ENCODE data around the gene PRLR. TPM values are rescaled to one million over a fixed set of nuclear protein-coding genes. Genes with fewer than 3 reads are reported as not detected.

Gene PRLR
- total and polyA plus RNA-seq, 2 experiments from 2014 or later, result 21.8 to 99.8 TPM

- no peak overlapping the region for H2AFZ ChIP-seq
- 95% methylated on average over 2 of the region's 2 CpGs for WGBS (ENCODE audit: low lambda C conversion rate, missing lambda C conversion rate)
- no peaks in the 10 kb centered on the region for H3K9me3 ChIP-seq (ENCODE audit: low read depth)
- H3K9me2 ChIP-seq (replicated peaks; ENCODE audit: insufficient read depth), result no peaks in the 10 kb centered on the region
- no peaks in the 10 kb centered on the region for H4K20me1 ChIP-seq (ENCODE audit: insufficient read depth, poor library complexity, severe bottlenecking)
- H3K36me3 ChIP-seq (replicated peaks; ENCODE audit: insufficient read depth, low read depth), result no peaks in the 10 kb centered on the region
- TF ChIP-seq EZH2 (IDR thresholded peaks at IDR 0.05; ENCODE audit: borderline replicate concordance) (no peak), EZH2phosphoT487 (IDR thresholded peaks at IDR 0.05; ENCODE audit: low read depth, severe bottlenecking, unreplicated experiment) (no peak), CTCF (IDR thresholded peaks at IDR 0.05; ENCODE audit: poor library complexity) (no peak)
- no peaks in the 10 kb centered on the region for H3K4me1 ChIP-seq (ENCODE audit: insufficient read depth)
- no peak overlapping the region for H3K4me2 ChIP-seq
- H3K27ac ChIP-seq, result no peak overlapping the region
- no peaks in the 10 kb centered on the region for H3K27me3 ChIP-seq
- H3K79me2 ChIP-seq, result peaks cover 86% of the 10 kb centered on the region
- no peak for DNase-seq (ENCODE audit: low spot score)
- no peak overlapping the region for H3K4me3 ChIP-seq
Measured at GRCh38 chr5:35214051-35214450, 16.2 kb downstream of the PRLR start.

GRCh38 chr5:35213608-35214007, 16.7 kb downstream of the PRLR start:
- H3K27ac ChIP-seq, result no peak overlapping the region
- no peaks in the 10 kb centered on the region for H4K20me1 ChIP-seq (ENCODE audit: insufficient read depth, poor library complexity, severe bottlenecking)
- DNase-seq (ENCODE audit: low spot score), result no peak
- no peaks in the 10 kb centered on the region for H3K27me3 ChIP-seq
- no peak overlapping the region for H3K4me3 ChIP-seq
- peaks cover 81% of the 10 kb centered on the region for H3K79me2 ChIP-seq
- no peaks in the 10 kb centered on the region for H3K36me3 ChIP-seq (replicated peaks; ENCODE audit: insufficient read depth, low read depth)
- H3K9me3 ChIP-seq (ENCODE audit: low read depth), result no peaks in the 10 kb centered on the region
- no peaks in the 10 kb centered on the region for H3K9me2 ChIP-seq (replicated peaks; ENCODE audit: insufficient read depth)
- WGBS (ENCODE audit: low lambda C conversion rate, missing lambda C conversion rate), result 56% methylated on average over 3 of the region's 3 CpGs
- H3K4me2 ChIP-seq, result no peak overlapping the region
- TF ChIP-seq CTCF (IDR thresholded peaks at IDR 0.05; ENCODE audit: poor library complexity), result peak; percentile 17
- no peak for TF ChIP-seq EZH2phosphoT487 (IDR thresholded peaks at IDR 0.05; ENCODE audit: low read depth, severe bottlenecking, unreplicated experiment)
- no peak for TF ChIP-seq EZH2 (IDR thresholded peaks at IDR 0.05; ENCODE audit: borderline replicate concordance)
- no peak overlapping the region for H2AFZ ChIP-seq
- H3K4me1 ChIP-seq (ENCODE audit: insufficient read depth), result no peaks in the 10 kb centered on the region

- H3K27me3 ChIP-seq, result no peaks in the 10 kb centered on the region
- no peaks in the 10 kb centered on the region for H3K36me3 ChIP-seq (replicated peaks; ENCODE audit: insufficient read depth, low read depth)
- peaks cover 81% of the 10 kb centered on the region for H3K79me2 ChIP-seq
- H2AFZ ChIP-seq, result no peak overlapping the region
- H3K4me2 ChIP-seq, result no peak overlapping the region
- no peaks in the 10 kb centered on the region for H4K20me1 ChIP-seq (ENCODE audit: insufficient read depth, poor library complexity, severe bottlenecking)
- no peak overlapping the region for H3K27ac ChIP-seq
- no peak overlapping the region for H3K4me3 ChIP-seq
- H3K9me3 ChIP-seq (ENCODE audit: low read depth), result no peaks in the 10 kb centered on the region
- no peak for DNase-seq (ENCODE audit: low spot score)
- TF ChIP-seq EZH2phosphoT487 (IDR thresholded peaks at IDR 0.05; ENCODE audit: low read depth, severe bottlenecking, unreplicated experiment) (no peak), CTCF (IDR thresholded peaks at IDR 0.05; ENCODE audit: poor library complexity) (no peak), EZH2 (IDR thresholded peaks at IDR 0.05; ENCODE audit: borderline replicate concordance) (no peak)
- H3K9me2 ChIP-seq (replicated peaks; ENCODE audit: insufficient read depth), result no peaks in the 10 kb centered on the region
- no peaks in the 10 kb centered on the region for H3K4me1 ChIP-seq (ENCODE audit: insufficient read depth)
- WGBS (ENCODE audit: low lambda C conversion rate, missing lambda C conversion rate), result 58% methylated on average over 3 of the region's 3 CpGs
Measured at GRCh38 chr5:35212122-35212982, 17.9 kb downstream of the PRLR start.

Measured in hepatocyte (in vitro differentiated cells).